ENCODE measurements around the gene MRPL20. TPM values are rescaled to one million over a fixed set of nuclear protein-coding genes. Genes with fewer than 3 reads are reported as not detected.

MRPL20 gene
- total and polyA plus RNA-seq, 4 experiments from 2014 or later, result 119 to 202 (median 147) TPM

DNA sequence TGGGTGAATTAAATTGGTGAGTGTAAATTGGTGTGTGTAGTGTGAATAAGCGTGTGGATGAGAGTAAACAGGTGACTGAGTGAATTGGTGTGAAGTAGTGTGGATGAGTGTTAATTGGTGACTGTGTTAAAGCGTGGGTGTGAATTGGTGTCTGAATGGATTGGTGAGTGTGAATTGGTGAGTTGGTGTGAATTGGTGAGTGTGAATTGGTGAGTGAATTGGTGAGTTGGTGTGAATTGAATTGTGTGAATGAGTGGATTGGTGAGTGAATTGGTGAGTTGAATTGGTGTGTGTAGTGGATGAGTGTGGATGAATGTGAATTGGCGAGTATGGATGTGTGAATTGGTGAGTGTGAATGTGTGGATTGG, 40.4 kb downstream of the MRPL20 start:
- no peak for DNase-seq
- ChIA-PET CTCF (ENCODE audit: partially characterized antibody) (no interaction called here), POLR2A (ENCODE audit: partially characterized antibody) (no interaction called here)
- intact Hi-C loops (cut with micrococcal nuclease), result no loop called here
- Mint-ChIP-seq H3K4me3 (no peak overlapping the region), H3K27me3 (no peaks in the 10 kb centered on the region), H3K27ac (no peak overlapping the region), H3K9me3 (no peaks in the 10 kb centered on the region), H3K4me1 (peaks cover 0 to 19% (median 11%) of the 10 kb centered on the region in 4 donors), H3K36me3 (peaks cover 0 to 3% of the 10 kb centered on the region in 2 donors)
- no peaks in the 10 kb centered on the region for H3K9me3 ChIP-seq (ENCODE audit: control insufficient read depth in 1 of 2, low read length in 2 of 2)
- H3K27me3 ChIP-seq (ENCODE audit: insufficient read depth, low read length), result no peaks in the 10 kb centered on the region
- H3K4me1 ChIP-seq (ENCODE audit: insufficient read depth, low read length), result peaks cover 12% of the 10 kb centered on the region
- H3K36me3 ChIP-seq (ENCODE audit: insufficient read depth, low read length), result no peaks in the 10 kb centered on the region
- H3K27ac ChIP-seq (ENCODE audit: low read depth, low read length), result no peak overlapping the region
- H3K4me3 ChIP-seq (ENCODE audit: low read length in 2 of 2), result no peak overlapping the region

DNA sequence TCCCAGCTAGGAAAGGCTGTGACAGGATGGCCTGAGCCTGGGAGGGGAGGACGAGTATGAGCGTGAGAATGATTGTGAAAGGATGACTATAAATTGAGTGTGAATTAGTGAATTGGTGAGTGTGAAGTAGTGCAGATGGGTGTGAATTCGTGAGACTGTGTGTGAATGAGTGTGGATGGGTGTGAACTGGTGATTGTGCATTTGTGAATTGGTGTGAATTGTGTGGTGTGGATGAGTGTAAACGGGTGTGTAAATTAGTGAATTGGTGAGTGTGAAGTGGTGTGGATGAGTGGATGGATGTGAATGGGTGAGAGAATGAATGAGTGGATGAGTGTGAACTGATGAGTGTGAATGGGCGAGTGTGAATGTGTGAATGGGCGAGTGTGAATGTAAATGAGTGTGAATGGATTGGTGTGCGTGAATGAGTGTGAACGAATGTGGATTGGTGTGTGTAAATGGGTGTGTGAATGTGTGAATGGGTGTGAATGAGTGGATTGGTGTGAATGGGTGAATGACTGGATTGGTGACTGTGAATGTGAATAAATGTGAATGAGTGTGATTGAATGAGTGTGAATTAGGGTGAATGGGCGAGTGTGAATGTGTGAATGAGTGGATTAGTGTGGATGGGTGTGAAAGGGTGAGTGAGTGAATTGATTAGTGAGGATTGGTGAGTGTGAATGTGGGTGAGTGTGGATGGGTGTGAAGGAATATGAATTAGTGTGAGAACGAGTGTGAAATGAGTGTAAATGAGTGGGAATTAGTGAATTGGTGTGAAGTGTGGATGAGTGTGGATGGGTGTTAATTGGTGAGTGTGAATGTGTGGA, 41.0 kb downstream of the MRPL20 start:
- H3K4me3 ChIP-seq (ENCODE audit: low read length in 2 of 2), result no peak overlapping the region
- no peaks in the 10 kb centered on the region for H3K36me3 ChIP-seq (ENCODE audit: insufficient read depth, low read length)
- peaks cover 6% of the 10 kb centered on the region for H3K4me1 ChIP-seq (ENCODE audit: insufficient read depth, low read length)
- H3K9me3 Mint-ChIP-seq, result no peaks in the 10 kb centered on the region
- intact Hi-C loops (cut with micrococcal nuclease), result no loop called here
- H3K4me3 Mint-ChIP-seq, result no peak overlapping the region
- H3K9me3 ChIP-seq (ENCODE audit: control insufficient read depth in 1 of 2, low read length in 2 of 2), result no peaks in the 10 kb centered on the region
- ChIA-PET CTCF (ENCODE audit: partially characterized antibody) (no interaction called here), POLR2A (ENCODE audit: partially characterized antibody) (interaction anchor here (1.0 kb wide), 1 partner anchor 8 kb away, joined by 3 read pairs; no protein-coding TSS in a partner anchor)
- H3K36me3 Mint-ChIP-seq, result no peaks in the 10 kb centered on the region
- H3K4me1 Mint-ChIP-seq, result peaks cover 0 to 13% (median 6%) of the 10 kb centered on the region in 4 donors
- no peaks in the 10 kb centered on the region for H3K27me3 ChIP-seq (ENCODE audit: insufficient read depth, low read length)
- H3K27ac ChIP-seq (ENCODE audit: low read depth, low read length), result no peak overlapping the region
- no peaks in the 10 kb centered on the region for H3K27me3 Mint-ChIP-seq
- H3K27ac Mint-ChIP-seq, result no peak overlapping the region
- DNase-seq, result no peak

DNA sequence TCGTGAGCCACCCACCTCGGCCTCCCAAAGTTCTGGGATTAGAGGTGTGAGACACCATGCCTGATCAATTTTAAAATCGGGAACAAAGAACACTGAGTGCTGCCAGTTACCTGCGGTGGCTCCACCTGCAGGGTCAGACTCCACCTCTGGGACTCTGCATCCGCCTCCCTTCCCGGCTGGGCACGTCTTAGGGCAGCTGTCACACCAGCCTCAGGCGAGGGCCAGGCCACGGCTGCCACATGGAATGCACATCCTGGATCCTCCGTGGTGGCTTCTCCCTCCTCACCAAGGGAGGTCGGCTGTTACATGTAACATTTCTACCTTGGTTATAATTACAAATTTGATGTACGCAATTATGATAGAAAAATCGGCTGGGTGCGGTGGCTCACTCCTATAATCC, 42.8 kb downstream of the MRPL20 start:
- peaks cover 2 to 6% (median 4%) of the 10 kb centered on the region in 4 donors for H3K4me1 Mint-ChIP-seq
- no peaks in the 10 kb centered on the region for H3K9me3 ChIP-seq (ENCODE audit: control insufficient read depth in 1 of 2, low read length in 2 of 2)
- H3K4me1 ChIP-seq (ENCODE audit: insufficient read depth, low read length), result no peaks in the 10 kb centered on the region
- intact Hi-C loops (cut with micrococcal nuclease), result no loop called here
- H3K27ac ChIP-seq (ENCODE audit: low read depth, low read length), result no peak overlapping the region
- H3K27ac Mint-ChIP-seq, result no peak overlapping the region
- CTCF ChIA-PET (ENCODE audit: partially characterized antibody), result no interaction called here
- H3K27me3 ChIP-seq (ENCODE audit: insufficient read depth, low read length), result no peaks in the 10 kb centered on the region
- no peak overlapping the region for H3K4me3 Mint-ChIP-seq
- H3K36me3 Mint-ChIP-seq, result no peaks in the 10 kb centered on the region
- no peak for DNase-seq
- H3K27me3 Mint-ChIP-seq, result peaks cover under 1 to 2% of the 10 kb centered on the region in 2 donors
- H3K4me3 ChIP-seq (ENCODE audit: low read length in 2 of 2), result no peak overlapping the region
- POLR2A ChIA-PET (ENCODE audit: partially characterized antibody), result no interaction called here
- H3K36me3 ChIP-seq (ENCODE audit: insufficient read depth, low read length), result no peaks in the 10 kb centered on the region
- no peaks in the 10 kb centered on the region for H3K9me3 Mint-ChIP-seq

DNA sequence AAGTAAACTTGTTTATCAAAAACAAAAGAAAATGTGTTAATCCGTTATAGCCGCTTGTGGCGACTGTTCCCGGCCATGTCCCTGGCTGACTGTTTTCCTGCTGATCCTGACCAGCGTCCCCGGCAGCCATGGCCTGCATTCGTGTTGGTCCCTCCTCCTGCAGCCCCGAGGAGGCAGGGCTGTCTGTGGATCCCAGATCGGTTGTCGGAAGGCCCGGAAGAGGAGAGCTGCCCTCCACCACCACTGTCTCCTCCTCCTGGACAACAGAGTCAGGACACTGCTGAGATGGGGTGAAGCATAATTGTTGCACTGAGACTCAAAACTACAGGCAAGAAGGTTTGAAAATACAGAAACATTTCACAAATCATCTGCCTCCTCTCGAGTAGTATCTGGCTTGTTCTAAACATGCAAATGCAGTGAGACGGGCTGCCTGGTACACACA, 45.1 kb downstream of the MRPL20 start:
- H3K9me3 ChIP-seq (ENCODE audit: control insufficient read depth in 1 of 2, low read length in 2 of 2), result no peaks in the 10 kb centered on the region
- POLR2A ChIA-PET (ENCODE audit: partially characterized antibody), result no interaction called here
- CTCF ChIA-PET (ENCODE audit: partially characterized antibody), result no interaction called here
- DNase-seq, result no peak
- H3K4me1 ChIP-seq (ENCODE audit: insufficient read depth, low read length), result peaks cover 13% of the 10 kb centered on the region
- H3K27me3 ChIP-seq (ENCODE audit: insufficient read depth, low read length), result no peaks in the 10 kb centered on the region
- H3K9me3 Mint-ChIP-seq, result no peaks in the 10 kb centered on the region
- peaks cover 6 to 10% (median 7%) of the 10 kb centered on the region in 4 donors for H3K4me1 Mint-ChIP-seq
- H3K36me3 ChIP-seq (ENCODE audit: insufficient read depth, low read length), result no peaks in the 10 kb centered on the region
- H3K27ac ChIP-seq (ENCODE audit: low read depth, low read length), result no peak overlapping the region
- no peak overlapping the region for H3K4me3 ChIP-seq (ENCODE audit: low read length in 2 of 2)
- no peaks in the 10 kb centered on the region for H3K36me3 Mint-ChIP-seq
- intact Hi-C loops (cut with micrococcal nuclease), result no loop called here
- peaks cover 2 to 6% of the 10 kb centered on the region in 2 donors for H3K27me3 Mint-ChIP-seq
- H3K4me3 Mint-ChIP-seq, result no peak overlapping the region
- H3K27ac Mint-ChIP-seq, result peak overlapping the region in 1 of 7 donors; percentile 43

DNA sequence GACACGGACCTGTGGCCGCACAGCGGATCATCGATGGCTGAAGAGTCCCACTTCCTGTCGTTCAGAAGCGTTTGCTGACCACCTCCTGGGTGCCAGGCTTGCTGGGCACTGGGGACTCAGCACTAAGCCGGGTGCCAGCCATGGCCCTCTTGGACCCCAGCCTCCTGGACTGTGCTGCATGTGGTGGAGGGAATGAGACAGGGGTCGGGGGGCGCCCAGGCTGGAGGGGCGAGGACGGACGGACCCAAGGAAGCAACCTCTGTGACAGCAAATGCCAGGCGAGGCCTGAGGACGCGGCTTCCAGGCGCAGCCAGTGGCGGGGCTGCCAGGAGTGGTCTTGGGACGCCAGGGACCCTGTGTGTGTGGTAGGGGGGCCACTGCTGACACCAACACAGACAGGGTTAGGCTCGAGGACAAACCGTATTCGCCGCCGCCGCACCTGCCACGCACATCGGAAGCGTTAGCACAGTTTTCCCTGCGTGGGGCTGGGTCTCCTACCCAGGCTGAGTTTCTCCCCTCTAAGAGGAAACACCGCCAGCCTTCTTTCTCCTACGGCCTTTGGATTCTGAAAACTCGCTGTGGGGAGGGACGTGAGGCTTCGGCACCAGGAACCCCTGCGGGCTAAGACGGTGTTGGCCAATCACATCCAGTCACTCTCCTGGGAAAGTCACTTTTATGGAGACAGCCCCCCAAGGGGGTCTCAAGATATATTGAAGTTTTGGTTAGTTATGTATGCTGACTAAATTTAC, 45.7 kb downstream of the MRPL20 start:
- no peak for DNase-seq
- Mint-ChIP-seq H3K9me3 (no peaks in the 10 kb centered on the region), H3K27ac (no peak overlapping the region), H3K4me3 (no peak overlapping the region), H3K36me3 (no peaks in the 10 kb centered on the region), H3K4me1 (peaks cover 6 to 10% (median 7%) of the 10 kb centered on the region in 4 donors), H3K27me3 (peaks cover 2 to 6% of the 10 kb centered on the region in 2 donors)
- Histone ChIP-seq H3K27ac (ENCODE audit: low read depth, low read length) (no peak overlapping the region), H3K27me3 (ENCODE audit: insufficient read depth, low read length) (no peaks in the 10 kb centered on the region), H3K4me3 (ENCODE audit: low read length in 2 of 2) (no peak overlapping the region), H3K9me3 (ENCODE audit: control insufficient read depth in 1 of 2, low read length in 2 of 2) (no peaks in the 10 kb centered on the region), H3K4me1 (ENCODE audit: insufficient read depth, low read length) (peaks cover 13% of the 10 kb centered on the region), H3K36me3 (ENCODE audit: insufficient read depth, low read length) (no peaks in the 10 kb centered on the region)
- intact Hi-C loops (cut with micrococcal nuclease), result no loop called here
- CTCF ChIA-PET (ENCODE audit: partially characterized antibody), result no interaction called here
- POLR2A ChIA-PET (ENCODE audit: partially characterized antibody), result no interaction called here

DNA sequence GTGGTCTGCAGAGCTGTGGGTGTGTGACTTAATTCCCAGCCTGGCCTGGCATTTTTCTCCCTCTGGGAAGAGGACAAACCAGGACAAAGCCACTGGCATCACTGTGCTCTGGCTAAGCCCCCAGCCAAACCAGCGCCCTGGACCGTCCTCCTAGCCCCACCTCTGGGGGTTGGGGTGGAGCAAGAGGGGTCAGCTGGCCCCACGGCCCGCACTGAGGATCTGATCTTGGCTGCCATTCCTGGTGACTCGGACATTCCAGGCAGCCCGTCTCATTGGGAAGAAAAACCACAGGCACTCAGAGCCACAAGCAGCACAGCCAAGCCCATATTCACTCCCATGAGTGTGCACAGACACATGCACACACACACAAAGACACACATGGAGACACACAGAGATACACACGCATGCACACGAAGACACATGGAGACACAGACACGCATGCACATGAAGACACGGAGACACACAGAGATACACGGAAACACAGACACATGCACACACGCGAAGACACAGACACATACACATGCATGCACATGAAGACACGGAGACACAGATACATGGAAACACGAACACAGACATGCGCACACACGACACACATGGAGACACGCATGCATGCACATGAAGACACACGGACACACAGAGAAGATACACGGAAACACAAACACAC, 46.5 kb downstream of the MRPL20 start:
- Mint-ChIP-seq H3K9me3 (no peaks in the 10 kb centered on the region), H3K4me3 (peak overlapping the region in 1 of 8 donors; percentile 42), H3K4me1 (peaks cover 6 to 10% (median 7%) of the 10 kb centered on the region in 4 donors), H3K27ac (peak overlapping the region in 1 of 7 donors; percentile 3), H3K27me3 (peaks cover 2 to 6% of the 10 kb centered on the region in 2 donors), H3K36me3 (no peaks in the 10 kb centered on the region)
- peaks cover 13% of the 10 kb centered on the region for H3K4me1 ChIP-seq (ENCODE audit: insufficient read depth, low read length)
- CTCF ChIA-PET (ENCODE audit: partially characterized antibody), result no interaction called here
- no peaks in the 10 kb centered on the region for H3K36me3 ChIP-seq (ENCODE audit: insufficient read depth, low read length)
- no peak overlapping the region for H3K27ac ChIP-seq (ENCODE audit: low read depth, low read length)
- H3K27me3 ChIP-seq (ENCODE audit: insufficient read depth, low read length), result no peaks in the 10 kb centered on the region
- intact Hi-C loops (cut with micrococcal nuclease), result no loop called here
- no peaks in the 10 kb centered on the region for H3K9me3 ChIP-seq (ENCODE audit: control insufficient read depth in 1 of 2, low read length in 2 of 2)
- POLR2A ChIA-PET (ENCODE audit: partially characterized antibody), result no interaction called here
- H3K4me3 ChIP-seq (ENCODE audit: low read length in 2 of 2), result no peak overlapping the region
- no peak for DNase-seq
